KOPT-K1 (cell line): ENCODE results near the gene ZNF732.

Experiments used
- H3K27ac ChIP-seq: fragments of 200-600 bp; sonication (generic); 2 replicates; pipeline ENCODE4 v1.5.1; 2016; ENCODE audit warnings: antibody characterized with exemption, mild to moderate bottlenecking, low read depth, low read length; ENCODE audit not compliant: poor library complexity, severe bottlenecking
- H3K36me3 ChIP-seq: fragments of 200-600 bp; sonication (generic); 2 replicates; pipeline ENCODE4 v1.5.1; 2017; ENCODE audit warnings: antibody characterized with exemption, mild to moderate bottlenecking, low read length, moderate library complexity; ENCODE audit not compliant: insufficient read depth
- H3K9me3 ChIP-seq: fragments of 200-600 bp; sonication (generic); 2 replicates; pipeline ENCODE4 v1.5.1; 2017; ENCODE audit warnings: antibody characterized with exemption, low read length, mild to moderate bottlenecking; ENCODE audit not compliant: insufficient read depth, poor library complexity, severe bottlenecking

The ZNF732 gene

DNA sequence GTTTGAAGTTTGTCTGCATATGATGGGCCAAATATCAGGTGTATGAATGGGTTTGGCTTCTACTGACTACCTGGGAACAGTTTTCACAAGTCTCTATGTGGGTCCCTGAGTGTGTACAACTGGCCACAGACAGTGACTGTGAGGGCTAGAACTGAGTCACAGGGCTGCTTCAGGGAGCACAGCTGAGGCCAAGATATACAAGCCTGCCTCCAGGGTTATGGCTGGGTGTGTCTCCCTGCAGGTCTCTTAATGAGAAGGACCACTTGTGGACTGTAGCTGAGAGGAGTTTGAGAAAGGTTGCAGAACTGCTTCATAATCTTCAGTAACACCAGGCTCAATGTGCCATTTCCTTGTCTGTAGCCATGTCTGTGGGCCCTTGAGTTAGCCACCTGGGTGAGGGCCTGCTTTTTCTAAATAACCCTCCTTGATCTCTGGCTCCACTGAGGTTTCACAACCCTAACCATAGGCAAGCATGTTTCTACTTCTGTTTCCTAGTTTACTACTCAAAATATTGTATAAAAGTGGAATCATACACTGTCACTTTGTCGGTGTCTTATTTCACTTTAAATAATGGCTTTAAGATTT is 81.3 kb downstream of the ZNF732 start:
- H3K36me3 ChIP-seq, result no peaks in the 10 kb centered on the region
- no peak overlapping the region for H3K27ac ChIP-seq
- peaks cover 63% of the 10 kb centered on the region for H3K9me3 ChIP-seq
